H1 (cell line): ENCODE data around the gene RNF220. TPM values are rescaled to one million over a fixed set of nuclear protein-coding genes. Genes with fewer than 3 reads are reported as not detected.

Source experiments
- SAP30 ChIP-seq: fragments of 300-600 bp; sonication (generic); IDR thresholded peaks from 2 replicates; pipeline ENCODE4 v1.7.1; 2012; ENCODE audit warnings: low read length, moderate library complexity, mild to moderate bottlenecking, inconsistent platforms; ENCODE audit not compliant: insufficient read depth, insufficient replicate concordance
- polyA plus RNA-seq, 7 experiments: library from polyadenylated mRNA; depleted of rRNA in 3 of 7; stranded (reverse) in 5 of 7; unstranded in 2 of 7; fragments of >200 nt in 5 of 7; fragments of 200-250 nt in 2 of 7; gene quantifications; 1 replicate in 5 of 7; 2 replicates in 1 of 7; 4 replicates in 1 of 7; pipeline versions ENCODE4 v1.2.1 to v1.2.3, GENCODE V29; 2011 to 2013; ENCODE audit warnings: missing spikeins in 2 of 7, mixed read lengths in 2 of 7
- total RNA-seq: library from RNA; stranded (reverse); fragmentation: NEBNext Ultra II Directional; extraction: Animal tissue kit (Norgen Biotek cat#: 25700); gene quantifications from 2 replicates; pipeline ENCODE4 v1.2.1, GENCODE V29; 2021
- TF ChIP-seq, protein P1 (sequence below): IDR thresholded peaks from 2 replicates; pipeline ENCODE4 v1.6.1; 2012; ENCODE audit warnings: inconsistent platforms

The RNF220 gene
- total and polyA plus RNA-seq, 2 of the 8 experiments (the other 6 are each of a cell fraction or from before 2014, with no cell fraction given) = 123 to 160 TPM

DNA sequence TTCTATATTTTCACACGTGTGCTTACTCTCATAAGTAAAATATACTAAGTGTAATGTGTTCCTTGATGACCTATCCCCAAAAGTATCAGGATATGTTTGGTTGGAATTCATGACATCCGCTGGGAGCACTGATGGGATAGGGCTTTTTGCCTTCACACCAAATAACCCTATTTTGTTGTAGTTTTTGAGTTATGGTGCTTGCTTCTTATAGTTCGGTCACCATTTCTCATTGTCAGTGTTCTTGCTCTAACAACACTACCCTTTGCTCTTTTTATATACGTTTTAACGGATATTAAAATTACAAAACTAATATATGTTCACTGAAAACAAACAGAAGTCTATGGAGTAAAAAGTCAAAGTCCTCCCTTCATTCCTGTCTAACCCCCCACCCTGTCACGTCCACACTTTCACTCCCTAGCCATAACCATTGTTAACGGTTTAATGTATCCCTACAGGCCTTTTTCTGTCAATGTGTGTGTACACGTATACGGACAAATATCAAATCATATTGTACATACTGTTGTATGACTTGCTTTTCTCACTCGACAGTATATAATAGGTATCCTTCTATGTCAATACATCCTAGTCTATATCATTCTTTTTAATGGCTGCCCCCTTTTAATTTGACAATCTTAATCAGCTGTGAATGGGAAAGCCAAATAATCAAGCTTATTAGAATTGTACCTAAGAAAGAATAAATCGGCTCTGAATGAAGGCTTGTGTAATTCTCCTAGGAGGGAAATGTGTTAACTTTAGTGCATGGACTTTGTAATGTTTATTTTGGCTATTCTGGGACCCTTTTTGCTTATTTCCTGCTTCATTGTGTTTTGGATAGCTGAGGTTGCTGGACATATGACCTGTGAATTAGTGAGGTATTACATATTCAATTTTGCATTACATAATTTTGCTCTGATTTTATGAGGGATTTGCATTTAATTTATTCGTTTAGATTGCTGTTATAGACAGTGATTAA lies 3.5 kb upstream of the RNF220 start (continued):
- TF ChIP-seq, protein P1, sequence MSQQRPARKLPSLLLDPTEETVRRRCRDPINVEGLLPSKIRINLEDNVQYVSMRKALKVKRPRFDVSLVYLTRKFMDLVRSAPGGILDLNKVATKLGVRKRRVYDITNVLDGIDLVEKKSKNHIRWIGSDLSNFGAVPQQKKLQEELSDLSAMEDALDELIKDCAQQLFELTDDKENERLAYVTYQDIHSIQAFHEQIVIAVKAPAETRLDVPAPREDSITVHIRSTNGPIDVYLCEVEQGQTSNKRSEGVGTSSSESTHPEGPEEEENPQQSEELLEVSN = no peak
- TF ChIP-seq SAP30 = no peak
